K562 (cell line): ENCODE data around the gene PRKCB. TPM values are rescaled to one million over a fixed set of nuclear protein-coding genes. Genes with fewer than 3 reads are reported as not detected.

Experiments used
- CHD2 ChIP-seq: IDR thresholded peaks from 2 replicates; pipeline ENCODE4 v1.6.1; 2011; ENCODE audit warnings: low read depth, low read length
- EP400 ChIP-seq: fragments of 450-650 bp; IDR thresholded peaks from 2 replicates; pipeline ENCODE4 v1.6.1; 2017; ENCODE audit warnings: antibody characterized with exemption, mild to moderate bottlenecking, moderate library complexity
- EWSR1 ChIP-seq: fragments of 450-650 bp; IDR thresholded peaks from 2 replicates; pipeline ENCODE4 v1.6.1; 2018; ENCODE audit warnings: borderline replicate concordance, mild to moderate bottlenecking, low read depth, moderate library complexity; ENCODE audit not compliant: partially characterized antibody
- FIP1L1 ChIP-seq: fragments of 200-400 bp; formaldehyde crosslinking; IDR thresholded peaks from 2 replicates; pipeline ENCODE4 v1.6.1; 2018; ENCODE audit warnings: mild to moderate bottlenecking, low read depth, low read length; ENCODE audit not compliant: poor library complexity, severe bottlenecking
- L3MBTL2 ChIP-seq: fragments of 450-650 bp; IDR thresholded peaks from 2 replicates; pipeline ENCODE4 v1.6.1; 2016; ENCODE audit warnings: mild to moderate bottlenecking, moderate library complexity
- MYC ChIP-seq, 2 experiments: fragments of 250-450 bp in 1 of 2; sonication (Bioruptor Pico) in 1 of 2; IDR thresholded peaks; 2 replicates each; pipeline versions ENCODE4 v1.5.1 to v1.6.1; 2012 to 2021; ENCODE audit warnings: low read depth in 2 of 2, borderline replicate concordance in 1 of 2, improper control_type of control experiment in 1 of 2, low read length in 1 of 2, mild to moderate bottlenecking in 1 of 2, moderate library complexity in 1 of 2
- RBBP5 ChIP-seq: fragments of 200-600 bp; sonication (generic); IDR thresholded peaks from 2 replicates; pipeline ENCODE4 v1.6.1; 2012; ENCODE audit warnings: borderline replicate concordance, mild to moderate bottlenecking, low read length, control low read depth, inconsistent platforms; ENCODE audit not compliant: insufficient read depth, poor library complexity, severe bottlenecking
- SRSF7 ChIP-seq: fragments of 200-400 bp; formaldehyde crosslinking; optimal IDR thresholded peaks from 2 replicates; pipeline ENCODE3; 2017; ENCODE audit warnings: mild to moderate bottlenecking, low read depth, low read length
- TAF15 ChIP-seq: fragments of 200-400 bp; formaldehyde crosslinking; IDR thresholded peaks from 2 replicates; pipeline ENCODE4 v1.6.1; 2017; ENCODE audit warnings: mild to moderate bottlenecking, low read depth, low read length, moderate library complexity
- TOE1 ChIP-seq, 2 experiments: fragments of 450-650 bp in 1 of 2; sonication (generic) in 1 of 2; formaldehyde crosslinking in 1 of 2; IDR thresholded peaks; 2 replicates each; pipeline versions ENCODE4 v1.7.1 to v1.8.0; 2016 to 2022; ENCODE audit warnings: borderline replicate concordance in 2 of 2, mild to moderate bottlenecking in 2 of 2, antibody characterized with exemption in 1 of 2, inconsistent platforms in 1 of 2, low read depth in 1 of 2, missing genetic modification reagents in 1 of 2, moderate library complexity in 1 of 2
- TRIM24 ChIP-seq, 2 experiments: fragments of 450-650 bp; IDR thresholded peaks; 2 replicates each; pipeline ENCODE4 v1.6.1; 2016
- ZNF124 ChIP-seq: sonication (generic); formaldehyde crosslinking; IDR thresholded peaks from 2 replicates; pipeline ENCODE4 v1.8.1; 2022; ENCODE audit warnings: missing genetic modification reagents
- ZNF263 ChIP-seq: sonication (generic); formaldehyde crosslinking; IDR thresholded peaks from 2 replicates; pipeline ENCODE4 v1.8.0; 2022; ENCODE audit warnings: mild to moderate bottlenecking, missing genetic modification reagents, borderline replicate concordance
- polyA plus RNA-seq, 8 experiments: library from polyadenylated mRNA; depleted of rRNA in 4 of 8; stranded (reverse) in 5 of 8; unstranded in 3 of 8; fragments of >200 nt; fragmentation: Nextera tagmentation in 2 of 8; fragmentation: Illumina TruSeq in 1 of 8; extraction: Ambion mirVana in 2 of 8; extraction: Trizol in 1 of 8; gene quantifications; 2 replicates each; pipeline versions ENCODE4 v1.2.1 to v1.2.3, GENCODE V29; 2011 to 2014; ENCODE audit warnings: inconsistent platforms in 1 of 8, missing spikeins in 1 of 8
- total RNA-seq, 7 experiments: library from RNA; depleted of rRNA in 6 of 7; stranded (reverse); fragments of >200 nt in 6 of 7; fragmentation: Illumina TruSeq in 2 of 7; extraction: Trizol in 2 of 7; gene quantifications; 2 replicates each; pipeline versions ENCODE4 v1.2.1 to v1.2.3, GENCODE V29; 2011 to 2021; ENCODE audit warnings: low replicate concordance in 1 of 7
- TF ChIP-seq, protein P1 (sequence below): fragments of 450-650 bp; formaldehyde crosslinking; IDR thresholded peaks from 2 replicates; pipeline ENCODE4 v1.4.0; 2022; ENCODE audit warnings: mild to moderate bottlenecking, moderate library complexity
- TF ChIP-seq, protein P2 (sequence below): fragments of 450-650 bp; IDR thresholded peaks from 2 replicates; pipeline ENCODE4 v1.6.1; 2016; ENCODE audit warnings: missing biosample characterization, missing genetic modification characterization
- TF ChIP-seq, protein P3 (sequence below), 3 experiments: fragments of 200-800 bp in 1 of 3; sonication (Bioruptor generic) in 1 of 3; sonication (generic) in 1 of 3; formaldehyde crosslinking in 1 of 3; IDR thresholded peaks; 2 replicates each; pipeline versions ENCODE4 v1.6.1 to v1.8.0; 2016 to 2022; ENCODE audit warnings: mild to moderate bottlenecking in 2 of 3, missing compliant biosample characterization in 2 of 3, missing genetic modification characterization in 2 of 3, missing genetic modification reagents in 1 of 3
- TF ChIP-seq, protein P4 (sequence below), 2 experiments: IDR thresholded peaks in 1 of 2; conservative IDR thresholded peaks in 1 of 2; 2 replicates each; pipeline ENCODE4 v1.6.1; 2016; ENCODE audit warnings: low read depth in 2 of 2, mild to moderate bottlenecking in 1 of 2, missing compliant biosample characterization in 1 of 2, missing genetic modification characterization in 1 of 2, moderate library complexity in 1 of 2

The PRKCB gene
- total and polyA plus RNA-seq, 9 of the 15 experiments (the other 6 are each of a cell fraction or from before 2014, with no cell fraction given), result 49.9 to 276 (median 148) TPM

DNA sequence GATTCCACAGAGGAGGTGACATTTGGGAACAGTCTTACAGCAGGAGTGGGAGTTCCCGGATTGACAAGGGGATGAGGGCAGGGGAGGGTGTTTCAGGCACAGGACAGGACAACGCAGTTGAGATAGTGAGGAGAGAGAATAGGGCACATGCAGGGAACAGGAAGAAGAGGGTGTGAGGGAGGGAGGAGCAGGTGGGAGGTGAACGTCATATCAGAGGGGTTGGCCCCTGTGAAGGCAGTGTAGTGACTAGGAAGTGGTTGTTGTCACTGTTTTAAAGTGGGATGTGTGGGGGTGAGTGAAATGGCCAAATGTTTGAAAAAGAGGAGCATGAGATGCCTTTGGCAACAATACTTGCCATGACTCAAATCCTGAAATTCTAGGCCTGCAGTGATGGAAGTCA is 12.2 kb downstream of the PRKCB start (continued):
- TF ChIP-seq, protein P1, sequence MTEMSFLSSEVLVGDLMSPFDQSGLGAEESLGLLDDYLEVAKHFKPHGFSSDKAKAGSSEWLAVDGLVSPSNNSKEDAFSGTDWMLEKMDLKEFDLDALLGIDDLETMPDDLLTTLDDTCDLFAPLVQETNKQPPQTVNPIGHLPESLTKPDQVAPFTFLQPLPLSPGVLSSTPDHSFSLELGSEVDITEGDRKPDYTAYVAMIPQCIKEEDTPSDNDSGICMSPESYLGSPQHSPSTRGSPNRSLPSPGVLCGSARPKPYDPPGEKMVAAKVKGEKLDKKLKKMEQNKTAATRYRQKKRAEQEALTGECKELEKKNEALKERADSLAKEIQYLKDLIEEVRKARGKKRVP (CRISPR knock-in tag), result no peak
- TF ChIP-seq, protein P2, sequence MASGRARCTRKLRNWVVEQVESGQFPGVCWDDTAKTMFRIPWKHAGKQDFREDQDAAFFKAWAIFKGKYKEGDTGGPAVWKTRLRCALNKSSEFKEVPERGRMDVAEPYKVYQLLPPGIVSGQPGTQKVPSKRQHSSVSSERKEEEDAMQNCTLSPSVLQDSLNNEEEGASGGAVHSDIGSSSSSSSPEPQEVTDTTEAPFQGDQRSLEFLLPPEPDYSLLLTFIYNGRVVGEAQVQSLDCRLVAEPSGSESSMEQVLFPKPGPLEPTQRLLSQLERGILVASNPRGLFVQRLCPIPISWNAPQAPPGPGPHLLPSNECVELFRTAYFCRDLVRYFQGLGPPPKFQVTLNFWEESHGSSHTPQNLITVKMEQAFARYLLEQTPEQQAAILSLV, result no peak
- TF ChIP-seq EP400 (peak; percentile 22; the same call in 1 of the 2 replicates), TRIM24 (IDR thresholded peaks at IDR 0.05) (0 out of 4 replicates have a peak, but pooled peaks of 1 of the 2 experiments have one; percentile 9), MYC (IDR thresholded peaks at IDR 0.05; ENCODE audit: low read depth, low read length) (0 out of 2 replicates have a peak, but pooled peaks have one; percentile 24), MYC (CRISPR knock-in tag; IDR thresholded peaks at IDR 0.05; ENCODE audit: borderline replicate concordance, low read depth) (no peak), L3MBTL2 (0 out of 2 replicates have a peak, but pooled peaks have one; percentile 22), ZNF263 (CRISPR knock-in tag) (no peak), CHD2 (no peak), SRSF7 (no peak), FIP1L1 (no peak), TOE1 (IDR thresholded peaks at IDR 0.05; ENCODE audit: borderline replicate concordance) (no peak), TOE1 (CRISPR knock-in tag; IDR thresholded peaks at IDR 0.05; ENCODE audit: borderline replicate concordance, low read depth) (no peak), TAF15 (no peak), ZNF124 (CRISPR knock-in tag) (no peak), RBBP5 (no peak), EWSR1 (no peak)
- TF ChIP-seq, protein P3, sequence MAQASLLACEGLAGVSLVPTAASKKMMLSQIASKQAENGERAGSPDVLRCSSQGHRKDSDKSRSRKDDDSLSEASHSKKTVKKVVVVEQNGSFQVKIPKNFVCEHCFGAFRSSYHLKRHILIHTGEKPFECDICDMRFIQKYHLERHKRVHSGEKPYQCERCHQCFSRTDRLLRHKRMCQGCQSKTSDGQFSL (CRISPR knock-in tag; IDR thresholded peaks at IDR 0.05), result no peak
- TF ChIP-seq, protein P3 (tag; IDR thresholded peaks at IDR 0.05), result no peak
- TF ChIP-seq, protein P4, sequence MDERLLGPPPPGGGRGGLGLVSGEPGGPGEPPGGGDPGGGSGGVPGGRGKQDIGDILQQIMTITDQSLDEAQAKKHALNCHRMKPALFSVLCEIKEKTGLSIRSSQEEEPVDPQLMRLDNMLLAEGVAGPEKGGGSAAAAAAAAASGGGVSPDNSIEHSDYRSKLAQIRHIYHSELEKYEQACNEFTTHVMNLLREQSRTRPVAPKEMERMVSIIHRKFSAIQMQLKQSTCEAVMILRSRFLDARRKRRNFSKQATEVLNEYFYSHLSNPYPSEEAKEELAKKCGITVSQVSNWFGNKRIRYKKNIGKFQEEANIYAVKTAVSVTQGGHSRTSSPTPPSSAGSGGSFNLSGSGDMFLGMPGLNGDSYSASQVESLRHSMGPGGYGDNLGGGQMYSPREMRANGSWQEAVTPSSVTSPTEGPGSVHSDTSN (CRISPR knock-in tag; IDR thresholded peaks at IDR 0.05; ENCODE audit: low read depth), result no peak
- TF ChIP-seq, protein P4 (tag; conservative IDR thresholded peaks at IDR 0.05; ENCODE audit: low read depth), result no peak
